RCC 7860 (cell line): ENCODE measurements around the gene PDXDC1.
"Not testable (repeated sequence)": the region's sequence is repeated elsewhere in the genome, so short reads cannot be mapped to it uniquely, and the experiment has no call there.

ENCODE experiments used
- DNase-seq: peaks from one replicate; pipeline ENCODE4 v3.0.0-alpha.2; 2015; ENCODE audit warnings: low spot score
- FAIRE-seq: peaks from 2 replicates; lab custom pipeline; 2012; peaks lifted over from hg19 to GRCh38; lab: Jason Lieb, UNC

Gene PDXDC1

DNA sequence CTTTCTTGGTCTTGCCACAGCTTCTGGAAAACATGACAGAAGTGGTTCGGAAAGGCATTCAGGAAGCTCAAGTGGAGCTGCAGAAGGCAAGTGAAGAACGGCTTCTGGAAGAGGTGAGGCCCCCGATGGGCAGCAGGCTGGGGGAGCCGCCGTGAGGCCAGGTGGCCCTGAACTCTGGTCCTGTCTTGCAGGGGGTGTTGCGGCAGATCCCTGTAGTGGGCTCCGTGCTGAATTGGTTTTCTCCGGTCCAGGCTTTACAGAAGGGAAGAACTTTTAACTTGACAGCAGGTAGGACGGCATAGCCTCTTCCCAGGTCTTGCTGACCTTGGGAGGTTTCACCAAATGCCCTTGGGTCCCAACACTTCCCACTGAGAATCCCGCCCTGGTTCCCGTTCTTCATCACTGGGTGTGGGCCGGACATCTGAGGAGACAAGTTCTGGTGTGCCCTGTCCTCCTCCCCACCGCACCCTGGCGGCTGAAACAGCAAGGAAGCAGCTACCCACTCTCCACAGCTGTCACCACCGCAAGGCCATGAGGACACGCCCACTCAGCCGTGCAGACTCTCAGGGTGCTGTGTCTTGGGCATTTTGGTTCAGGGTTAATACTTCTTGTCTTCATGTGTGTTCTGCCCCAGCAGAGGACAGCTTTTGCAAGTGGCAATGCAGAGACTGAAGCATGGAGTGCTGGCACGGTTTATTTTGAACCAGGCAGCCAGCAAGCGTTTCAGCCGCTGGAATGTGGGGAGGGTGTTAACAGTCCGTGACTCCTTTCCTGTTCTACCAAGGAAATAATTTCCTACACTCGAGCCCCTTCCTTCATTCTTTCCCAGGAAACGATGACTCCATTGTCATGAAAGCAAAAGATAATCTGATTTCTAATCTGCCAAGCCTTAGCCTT is 59.7 kb downstream of the PDXDC1 start:
- FAIRE-seq: no peak

DNA sequence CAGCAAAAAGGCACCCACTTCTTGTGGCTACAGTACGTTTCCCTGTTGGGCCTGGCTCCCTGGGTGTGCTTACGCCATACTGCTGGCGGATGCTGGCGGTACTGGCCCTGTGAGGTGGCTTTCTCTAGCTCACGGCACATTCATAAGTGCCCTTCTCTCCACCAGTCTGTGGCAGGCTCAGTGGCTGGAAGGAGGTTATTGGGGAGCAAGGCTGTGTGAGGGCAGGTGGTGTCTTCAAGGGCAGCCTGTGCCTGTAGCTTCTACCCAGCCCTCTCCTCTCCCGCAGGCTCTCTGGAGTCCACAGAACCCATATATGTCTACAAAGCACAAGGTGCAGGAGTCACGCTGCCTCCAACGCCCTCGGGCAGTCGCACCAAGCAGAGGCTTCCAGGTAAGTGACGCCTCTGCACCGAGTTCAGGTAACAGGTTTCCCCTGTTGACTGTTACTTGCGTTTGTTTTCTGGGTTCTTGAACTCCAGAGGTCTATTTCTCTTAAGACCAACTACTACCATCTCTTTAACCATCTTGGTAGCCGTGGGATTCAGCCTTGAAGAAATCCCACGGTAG is 60.4 kb downstream of the PDXDC1 start:
- FAIRE-seq: no peak

More for the DNA sequence above, 59.7 kb downstream of the PDXDC1 start:
- no peak for DNase-seq

GRCh38 chr16:15037003-15037402 is 62.2 kb downstream of the PDXDC1 start:
- DNase-seq: no peak
- FAIRE-seq: no peak

More for the DNA sequence above, 60.4 kb downstream of the PDXDC1 start:
- DNase-seq: no peak

GRCh38 chr16:15037745-15038144 is 62.9 kb downstream of the PDXDC1 start:
- no peak for DNase-seq
- no peak for FAIRE-seq

DNA sequence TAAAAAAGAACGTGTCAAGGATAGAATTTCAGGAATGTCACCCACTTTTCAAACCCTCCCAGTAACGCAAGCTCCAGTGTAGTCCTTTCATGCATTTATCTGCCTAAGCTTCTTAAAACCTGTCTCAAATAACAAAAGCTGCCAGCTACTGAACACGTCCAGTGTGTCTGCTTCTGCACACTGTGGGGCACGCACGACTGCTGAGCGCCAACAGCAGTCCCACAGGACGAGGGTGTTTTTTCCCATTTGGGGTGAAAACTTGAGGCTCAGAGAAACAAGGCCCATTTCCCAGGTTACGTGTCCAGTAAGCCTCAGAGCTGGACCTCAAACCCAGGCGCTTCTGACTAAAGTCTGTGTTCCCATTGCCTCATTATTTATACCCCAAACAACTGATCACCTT is 63.9 kb downstream of the PDXDC1 start:
- DNase-seq: no peak
- no peak for FAIRE-seq

- DNase-seq (no peak), FAIRE-seq (no peak)
Observed at GRCh38 chr16:15041271-15042004, 66.6 kb downstream of the PDXDC1 start.

- no peak for FAIRE-seq
- no peak for DNase-seq
Observed at GRCh38 chr16:15043344-15043743, 68.5 kb downstream of the PDXDC1 start.

DNA sequence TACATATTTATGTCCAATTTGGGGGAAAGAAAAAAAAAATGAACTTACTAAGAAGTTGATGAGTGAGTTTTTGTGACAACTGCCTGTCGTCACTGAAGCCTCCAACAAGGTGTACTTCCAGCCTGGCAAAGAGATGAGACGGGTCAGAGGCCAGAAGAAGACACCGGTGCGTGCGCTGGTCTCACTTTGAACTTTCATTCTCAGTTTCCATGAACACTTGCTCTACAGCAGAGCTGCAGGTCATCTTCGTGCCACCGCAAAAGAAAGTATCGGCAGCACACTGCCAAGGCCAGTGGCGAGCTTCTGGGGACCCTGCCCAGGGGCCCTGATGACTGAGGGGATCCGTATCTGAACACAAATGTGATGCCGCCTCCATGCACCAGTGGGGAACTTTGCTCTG is 69.5 kb downstream of the PDXDC1 start:
- DNase-seq (no peak), FAIRE-seq (no peak)

DNA sequence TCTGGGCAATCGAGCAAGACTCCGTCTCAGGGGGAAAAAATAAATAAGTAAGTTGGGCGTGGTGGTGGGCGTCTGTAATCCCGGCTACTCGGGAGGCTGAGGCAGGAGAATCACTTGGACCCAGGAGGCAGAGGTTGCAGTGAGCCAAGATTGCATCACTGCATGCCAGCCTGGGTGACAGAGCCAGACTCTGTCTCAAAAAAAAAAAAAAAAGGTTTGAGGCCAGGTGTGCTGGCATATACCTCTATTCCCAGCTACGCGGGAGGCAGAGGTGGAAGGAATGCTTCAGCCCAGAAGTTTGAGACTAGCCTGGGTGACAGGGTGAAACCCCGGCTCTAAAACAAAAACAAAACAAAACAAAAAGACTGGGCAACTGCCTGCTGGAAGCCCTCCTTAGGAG is 70.4 kb downstream of the PDXDC1 start:
- not testable (repeated sequence) for DNase-seq, FAIRE-seq

DNA sequence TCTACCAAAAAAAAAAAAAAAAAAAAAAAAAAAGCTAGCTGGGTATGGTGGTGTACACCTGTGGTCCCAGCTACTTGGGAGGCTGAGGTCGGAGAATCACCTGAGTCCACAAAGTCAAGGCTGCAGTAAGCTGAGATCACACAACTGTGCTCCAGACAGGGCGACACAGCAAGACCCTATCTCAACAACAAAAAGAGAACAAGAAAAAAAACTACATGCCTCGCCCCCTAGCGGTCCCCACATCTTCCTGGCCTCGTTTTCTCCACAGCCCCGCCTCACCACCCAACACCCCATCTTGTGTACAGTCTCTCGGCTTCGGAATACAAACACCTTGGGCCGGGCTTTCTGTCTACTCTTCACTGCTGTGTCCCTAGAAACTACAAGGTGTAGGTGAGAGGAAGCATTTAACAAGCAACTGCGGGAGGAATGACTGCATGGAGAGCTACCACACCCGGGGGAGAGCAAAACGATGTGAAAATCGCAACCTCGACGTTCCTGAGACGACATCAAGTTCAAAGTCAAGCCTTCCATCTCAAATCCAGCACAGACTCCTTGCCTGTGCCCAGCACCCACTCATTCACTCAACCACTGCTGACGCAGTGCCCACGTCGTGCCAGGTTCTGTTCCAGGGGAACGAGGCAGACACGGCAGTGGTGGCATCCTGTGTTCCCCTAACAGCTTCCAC is 72.0 kb downstream of the PDXDC1 start:
- FAIRE-seq (no peak), DNase-seq (no peak)

DNA sequence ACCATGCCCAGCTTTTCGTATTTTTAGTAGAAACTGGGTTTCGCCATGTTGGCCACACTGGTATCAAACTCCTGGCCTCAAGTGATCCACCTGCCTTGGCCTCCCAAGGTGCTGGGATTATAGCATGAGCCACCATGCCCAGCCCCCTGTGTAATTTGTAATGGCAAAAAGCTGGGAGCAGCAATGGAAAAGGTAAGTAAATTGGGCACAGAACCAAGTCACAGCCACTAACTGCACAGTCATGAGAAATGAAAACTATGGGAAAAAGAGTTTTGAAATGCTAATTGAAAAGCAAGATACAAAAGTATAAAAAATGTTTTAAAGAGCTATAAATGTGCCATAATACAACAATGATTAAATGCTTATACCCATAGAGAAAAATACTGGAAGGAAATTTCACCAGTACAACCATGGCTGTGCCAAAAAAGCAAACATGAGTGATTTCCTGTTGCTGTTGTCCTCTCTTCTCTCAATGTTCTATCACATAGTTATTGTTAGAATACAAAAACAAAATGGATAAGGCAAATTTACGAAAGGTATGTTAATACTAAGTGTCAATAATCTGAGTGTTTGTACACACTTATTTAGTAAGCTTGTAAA is 74.9 kb downstream of the PDXDC1 start:
- DNase-seq (no peak), FAIRE-seq (no peak)

DNA sequence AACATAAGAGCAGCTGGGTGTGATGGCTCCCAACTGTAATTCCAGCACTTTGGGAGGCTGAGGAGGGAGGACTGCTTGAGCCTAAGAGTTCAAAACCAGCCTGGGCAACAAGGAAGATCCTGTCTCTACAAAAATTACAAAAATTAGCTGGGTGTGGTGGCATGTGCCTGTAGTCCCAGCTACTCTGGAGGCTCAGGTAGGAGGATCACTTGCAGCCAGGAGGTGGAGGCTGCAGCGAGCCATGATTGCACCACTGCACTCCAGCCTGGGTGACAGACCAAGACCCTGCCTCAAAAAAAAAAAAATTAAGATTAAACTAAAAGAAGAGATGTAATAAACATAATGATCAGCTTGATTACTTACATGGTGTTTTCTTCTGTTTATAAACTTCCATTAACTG is 75.6 kb downstream of the PDXDC1 start:
- not testable (repeated sequence) for DNase-seq, FAIRE-seq

DNA sequence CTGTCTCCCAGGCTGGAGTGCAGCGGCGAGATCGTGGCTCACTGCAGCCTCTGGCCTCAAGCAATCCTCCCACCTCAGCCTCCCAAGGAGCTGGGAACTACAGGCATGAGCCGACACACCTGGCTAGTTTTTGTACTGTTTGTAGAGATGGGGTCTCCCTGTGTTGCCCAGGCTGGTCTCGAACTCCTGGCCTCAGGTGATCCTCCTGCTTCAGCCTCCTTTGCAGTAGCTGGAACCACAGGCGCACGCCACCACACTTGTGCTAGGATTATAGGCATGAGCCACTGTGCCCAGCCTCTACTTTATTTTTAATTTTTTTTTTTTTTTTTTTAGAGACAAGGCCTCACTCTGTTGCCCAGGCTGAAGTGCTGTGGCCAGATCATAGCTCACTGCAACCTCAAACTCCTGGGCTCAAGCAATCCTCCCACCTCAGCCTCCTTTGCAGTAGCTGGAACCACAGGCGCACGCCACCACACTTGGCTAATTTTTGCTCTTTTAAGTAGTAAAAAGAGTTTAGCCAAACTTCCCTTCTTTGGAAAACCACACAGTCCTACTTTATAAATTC is 76.6 kb downstream of the PDXDC1 start:
- DNase-seq: no peak
- no peak for FAIRE-seq

GRCh38 chr16:15052747-15053476 is 78.1 kb downstream of the PDXDC1 start:
- DNase-seq (no peak), FAIRE-seq (no peak)

- FAIRE-seq: no peak
Observed at GRCh38 chr16:15053904-15054303, 79.1 kb downstream of the PDXDC1 start.

DNA sequence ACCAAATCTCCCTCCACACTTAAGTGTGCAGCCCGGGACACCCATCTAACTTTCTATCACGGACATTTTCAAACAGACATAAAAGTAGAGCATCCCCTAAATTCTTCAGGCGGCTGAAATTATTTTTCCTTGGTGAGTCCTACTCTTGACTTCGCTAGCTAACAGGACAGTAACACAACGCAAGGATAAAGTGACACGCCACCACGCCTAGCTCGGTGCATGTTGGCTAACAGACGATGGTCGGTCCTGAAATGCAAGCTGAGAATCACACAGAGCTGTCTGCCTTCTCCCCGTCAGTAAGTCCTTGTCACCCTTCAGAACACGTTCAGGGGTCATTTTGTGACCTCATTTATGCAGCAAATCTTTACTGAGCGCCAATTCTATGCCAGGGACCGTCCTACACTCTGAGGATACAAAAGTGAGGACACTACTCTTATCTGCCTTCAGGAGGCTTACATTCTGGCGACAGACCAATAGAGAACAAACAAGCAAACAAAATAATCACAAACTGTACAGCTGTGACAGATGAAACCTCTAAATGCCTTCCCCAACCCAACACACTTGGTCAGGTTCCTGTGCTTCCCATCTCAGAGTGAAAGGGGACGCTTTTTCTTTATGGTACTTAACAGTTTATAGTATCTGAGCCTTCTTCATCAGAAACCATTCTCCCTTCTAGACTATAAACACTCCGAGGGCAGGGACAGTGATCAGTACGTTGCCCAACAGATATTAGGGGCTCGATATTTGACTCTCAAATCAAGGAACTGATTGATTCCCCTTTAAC is 79.7 kb downstream of the PDXDC1 start:
- DNase-seq (no peak), FAIRE-seq (no peak)

More at GRCh38 chr16:15053904-15054303, 79.1 kb downstream of the PDXDC1 start:
- DNase-seq: no peak

DNA sequence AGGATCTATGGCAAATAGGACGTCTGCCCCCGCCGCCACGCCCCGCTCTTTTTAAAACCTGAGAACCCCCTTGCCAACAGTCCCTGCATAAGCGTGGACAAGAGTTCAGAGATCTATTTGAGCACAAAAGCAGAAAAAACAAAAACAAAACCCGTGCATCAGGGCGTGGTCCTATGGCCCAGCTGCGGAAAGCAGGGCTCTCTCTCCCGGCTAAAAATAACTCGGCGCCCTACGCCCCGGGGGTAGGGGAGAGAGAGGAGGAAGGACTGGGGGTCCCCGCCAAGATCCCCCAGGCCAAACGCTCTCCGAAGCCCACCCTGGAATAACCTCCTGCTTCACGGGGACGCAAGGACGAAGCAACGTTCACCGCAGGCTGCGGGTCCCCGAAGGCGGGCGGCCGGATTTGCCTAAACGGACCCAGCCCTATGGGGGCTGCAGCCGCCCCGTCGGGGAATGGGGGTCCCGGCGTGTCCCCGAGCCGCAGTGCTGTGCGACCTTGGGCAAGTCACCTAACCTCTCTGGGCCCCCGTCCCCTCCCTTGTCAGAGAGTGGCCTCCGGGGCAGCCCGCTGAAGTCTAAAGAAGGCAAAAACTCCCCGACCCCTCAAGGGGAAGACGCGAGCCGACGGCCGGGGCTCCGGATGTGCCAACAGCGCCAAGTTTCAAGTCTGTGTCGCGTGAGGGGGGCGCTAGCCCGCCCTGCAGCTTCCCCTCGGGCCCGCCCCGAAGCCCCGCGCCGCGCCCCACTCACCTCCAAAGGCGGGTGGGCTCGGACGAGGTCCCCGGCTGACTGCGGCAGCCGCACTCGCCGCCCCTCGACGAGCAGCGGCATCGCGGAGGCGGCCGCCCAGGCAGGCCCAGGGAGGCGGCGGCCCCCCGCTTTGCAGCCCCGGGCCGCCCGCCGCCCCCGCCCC is 80.6 kb downstream of the PDXDC1 start:
- DNase-seq (no peak), FAIRE-seq (no peak)
